K562 (cell line): Measurements from ENCODE around the gene TMCC1. TPM values are rescaled to one million over a fixed set of nuclear protein-coding genes. Genes with fewer than 3 reads are reported as not detected.

ENCODE experiments used
- ARID4B ChIP-seq: sonication (generic); formaldehyde crosslinking; IDR thresholded peaks from 2 replicates; pipeline ENCODE4 v1.8.0; 2022; ENCODE audit warnings: mild to moderate bottlenecking, missing genetic modification reagents
- ATF7 ChIP-seq: fragments of 450-650 bp; IDR thresholded peaks from 2 replicates; pipeline ENCODE4 v1.7.1; 2014; ENCODE audit warnings: mild to moderate bottlenecking, moderate library complexity
- E2F5 ChIP-seq: sonication (generic); formaldehyde crosslinking; IDR thresholded peaks from 2 replicates; pipeline ENCODE4 v1.8.0; 2022; ENCODE audit warnings: mild to moderate bottlenecking, missing genetic modification reagents
- ERF ChIP-seq: fragments of 450-650 bp; formaldehyde crosslinking; IDR thresholded peaks from 2 replicates; pipeline ENCODE4 v1.4.0; 2020; ENCODE audit warnings: mild to moderate bottlenecking, mixed read lengths
- FOXP1 ChIP-seq: sonication (generic); formaldehyde crosslinking; IDR thresholded peaks from 2 replicates; pipeline ENCODE4 v1.8.0; 2022; ENCODE audit warnings: mild to moderate bottlenecking, missing genetic modification reagents
- HNRNPL ChIP-seq: fragments of 200-400 bp; formaldehyde crosslinking; IDR thresholded peaks from 2 replicates; pipeline ENCODE4 v1.6.1; 2017; ENCODE audit warnings: low read depth, mild to moderate bottlenecking, low read length
- NCOA2 ChIP-seq, 2 experiments: fragments of 450-650 bp; IDR thresholded peaks; 2 replicates each; pipeline ENCODE4 v1.6.1; 2018; ENCODE audit warnings: mild to moderate bottlenecking in 2 of 2, moderate library complexity in 1 of 2; ENCODE audit not compliant: partially characterized antibody in 2 of 2
- NCOA6 ChIP-seq: fragments of 450-650 bp; IDR thresholded peaks from 2 replicates; pipeline ENCODE4 v1.6.1; 2017; ENCODE audit warnings: mild to moderate bottlenecking
- RBM14 ChIP-seq: fragments of 200-400 bp; formaldehyde crosslinking; IDR thresholded peaks from 2 replicates; pipeline ENCODE4 v1.6.1; 2018; ENCODE audit warnings: low read depth, mild to moderate bottlenecking, low read length, moderate library complexity, borderline replicate concordance; ENCODE audit not compliant: insufficient read depth
- SPI1 ChIP-seq: IDR thresholded peaks from 2 replicates; pipeline ENCODE4 v1.6.1; 2011; ENCODE audit warnings: low read depth, low read length, control low read depth, borderline replicate concordance
- TFAP4 ChIP-seq: sonication (generic); formaldehyde crosslinking; IDR thresholded peaks from 2 replicates; pipeline ENCODE4 v1.8.0; 2022; ENCODE audit warnings: missing genetic modification reagents, mild to moderate bottlenecking, moderate library complexity, borderline replicate concordance
- XRCC5 ChIP-seq: fragments of 200-400 bp; formaldehyde crosslinking; IDR thresholded peaks from 2 replicates; pipeline ENCODE4 v1.6.1; 2017; ENCODE audit warnings: low read depth, mild to moderate bottlenecking, low read length
- ZBTB7A ChIP-seq: IDR thresholded peaks from 2 replicates; pipeline ENCODE4 v1.6.1; 2011; ENCODE audit warnings: low read depth, mild to moderate bottlenecking, low read length, moderate library complexity, borderline replicate concordance; ENCODE audit not compliant: control insufficient read depth
- ZFPM2 ChIP-seq: fragments of 250-450 bp; sonication (Bioruptor Pico); IDR thresholded peaks from 2 replicates; pipeline ENCODE4 v1.5.1; 2022; ENCODE audit warnings: mild to moderate bottlenecking
- ZKSCAN3 ChIP-seq: fragments of 250-450 bp; sonication (Bioruptor Pico); IDR thresholded peaks from 2 replicates; pipeline ENCODE4 v1.4.0; 2020
- ZNF324 ChIP-seq: fragments of 250-450 bp; sonication (Bioruptor Pico); IDR thresholded peaks from 2 replicates; pipeline ENCODE4 v1.4.0; 2020; ENCODE audit warnings: mild to moderate bottlenecking
- polyA plus RNA-seq, 8 experiments: library from polyadenylated mRNA; depleted of rRNA in 4 of 8; stranded (reverse) in 5 of 8; unstranded in 3 of 8; fragments of >200 nt; fragmentation: Nextera tagmentation in 2 of 8; fragmentation: Illumina TruSeq in 1 of 8; extraction: Ambion mirVana in 2 of 8; extraction: Trizol in 1 of 8; gene quantifications; 2 replicates each; pipeline versions ENCODE4 v1.2.1 to v1.2.3, GENCODE V29; 2011 to 2014; ENCODE audit warnings: inconsistent platforms in 1 of 8, missing spikeins in 1 of 8
- total RNA-seq, 7 experiments: library from RNA; depleted of rRNA in 6 of 7; stranded (reverse); fragments of >200 nt in 6 of 7; fragmentation: Illumina TruSeq in 2 of 7; extraction: Trizol in 2 of 7; gene quantifications; 2 replicates each; pipeline versions ENCODE4 v1.2.1 to v1.2.3, GENCODE V29; 2011 to 2021; ENCODE audit warnings: low replicate concordance in 1 of 7
- TF ChIP-seq, protein P1 (sequence below), 2 experiments: fragments of 450-650 bp in 1 of 2; sonication (generic) in 1 of 2; formaldehyde crosslinking in 1 of 2; IDR thresholded peaks in 1 of 2; conservative IDR thresholded peaks in 1 of 2; 2 replicates each; pipeline versions ENCODE4 v1.6.1 to v1.8.1; 2016 to 2023; ENCODE audit warnings: mild to moderate bottlenecking in 2 of 2, moderate library complexity in 2 of 2, inconsistent platforms in 1 of 2, missing genetic modification reagents in 1 of 2

Gene TMCC1
- total and polyA plus RNA-seq, 9 of the 15 experiments (the other 6 are each of a cell fraction or from before 2014, with no cell fraction given) = 0.89 to 8.7 (median 4.0) TPM

GRCh38 chr3:129605922-129606635 is 287.4 kb downstream of the TMCC1 start (continued):
- TF ChIP-seq TFAP4 (0 out of 2 replicates have a peak, but pooled peaks have one; percentile 45), NCOA2 (IDR thresholded peaks at IDR 0.05; ENCODE audit: partially characterized antibody in 2 of 2) (no peak), HNRNPL (peak; percentile 76; the same call in 1 of the 2 replicates), ZBTB7A (0 out of 2 replicates have a peak, but pooled peaks have one; percentile 10), ZFPM2 (CRISPR knock-in tag) (no peak), RBM14 (no peak), SPI1 (no peak), XRCC5 (no peak), E2F5 (CRISPR knock-in tag) (no peak), ATF7 (no peak), ERF (CRISPR knock-in tag) (no peak), ZNF324 (CRISPR knock-in tag) (no peak), FOXP1 (CRISPR knock-in tag) (0 out of 2 replicates have a peak, but pooled peaks have one; percentile 51), ARID4B (CRISPR knock-in tag) (peak; percentile 66), NCOA6 (peak; percentile 62; the same call in 1 of the 2 replicates), ZKSCAN3 (CRISPR knock-in tag) (no peak)
- TF ChIP-seq, protein P1, sequence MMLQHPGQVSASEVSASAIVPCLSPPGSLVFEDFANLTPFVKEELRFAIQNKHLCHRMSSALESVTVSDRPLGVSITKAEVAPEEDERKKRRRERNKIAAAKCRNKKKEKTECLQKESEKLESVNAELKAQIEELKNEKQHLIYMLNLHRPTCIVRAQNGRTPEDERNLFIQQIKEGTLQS (IDR thresholded peaks at IDR 0.05) = no peak
- TF ChIP-seq, protein P1 (CRISPR knock-in tag; conservative IDR thresholded peaks at IDR 0.05) = no peak
